Loucy (cell line): ENCODE measurements around the gene FNDC3A.

Experiments used
- EZH2phosphoT487 ChIP-seq: fragments of 200-600 bp; IDR thresholded peaks from 2 replicates; pipeline ENCODE4 v1.6.1; 2018; ENCODE audit warnings: antibody characterized with exemption, mild to moderate bottlenecking, moderate library complexity, borderline replicate concordance
- TF ChIP-seq, protein P1 (sequence below): fragments of 200-600 bp; sonication (generic); conservative IDR thresholded peaks from 2 replicates; pipeline ENCODE4 v1.5.1; 2014; ENCODE audit warnings: mild to moderate bottlenecking, antibody characterized with exemption, low read length

DNA sequence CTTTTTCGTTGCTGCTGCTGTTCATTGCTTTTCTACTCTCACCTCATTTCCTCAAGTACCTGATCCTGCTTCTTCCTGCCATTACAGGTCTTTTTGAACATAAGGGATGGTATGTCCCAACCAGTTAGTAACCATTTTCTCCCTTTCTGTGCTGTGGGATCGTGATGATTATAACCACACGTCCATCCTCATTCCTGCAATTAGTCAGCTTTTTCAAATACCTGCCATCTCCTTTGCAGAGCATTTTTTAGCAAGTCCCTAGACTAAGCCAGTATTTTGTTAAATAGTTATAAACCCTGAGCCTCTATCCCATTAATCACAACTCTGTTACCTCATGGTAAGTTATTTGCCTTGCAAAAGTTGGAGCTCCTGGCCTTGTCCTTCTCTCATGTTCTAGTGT lies 109.2 kb downstream of the FNDC3A start:
- TF ChIP-seq, protein P1, sequence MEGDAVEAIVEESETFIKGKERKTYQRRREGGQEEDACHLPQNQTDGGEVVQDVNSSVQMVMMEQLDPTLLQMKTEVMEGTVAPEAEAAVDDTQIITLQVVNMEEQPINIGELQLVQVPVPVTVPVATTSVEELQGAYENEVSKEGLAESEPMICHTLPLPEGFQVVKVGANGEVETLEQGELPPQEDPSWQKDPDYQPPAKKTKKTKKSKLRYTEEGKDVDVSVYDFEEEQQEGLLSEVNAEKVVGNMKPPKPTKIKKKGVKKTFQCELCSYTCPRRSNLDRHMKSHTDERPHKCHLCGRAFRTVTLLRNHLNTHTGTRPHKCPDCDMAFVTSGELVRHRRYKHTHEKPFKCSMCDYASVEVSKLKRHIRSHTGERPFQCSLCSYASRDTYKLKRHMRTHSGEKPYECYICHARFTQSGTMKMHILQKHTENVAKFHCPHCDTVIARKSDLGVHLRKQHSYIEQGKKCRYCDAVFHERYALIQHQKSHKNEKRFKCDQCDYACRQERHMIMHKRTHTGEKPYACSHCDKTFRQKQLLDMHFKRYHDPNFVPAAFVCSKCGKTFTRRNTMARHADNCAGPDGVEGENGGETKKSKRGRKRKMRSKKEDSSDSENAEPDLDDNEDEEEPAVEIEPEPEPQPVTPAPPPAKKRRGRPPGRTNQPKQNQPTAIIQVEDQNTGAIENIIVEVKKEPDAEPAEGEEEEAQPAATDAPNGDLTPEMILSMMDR: no peak
- no peak for TF ChIP-seq EZH2phosphoT487
